Cortex of kidney (tissue), 1 donor: ENCODE data around the gene HNRNPU.

Source experiments
- DNase-seq: peaks from one replicate; lab custom pipeline; 2025; lab: John Stamatoyannopoulos, UW

HNRNPU gene

GRCh38 chr1:244802041-244802440 is 62.3 kb downstream of the HNRNPU start:
- DNase-seq = no peak

GRCh38 chr1:244801246-244801645 is 63.1 kb downstream of the HNRNPU start:
- no peak for DNase-seq

GRCh38 chr1:244800821-244801220 is 63.5 kb downstream of the HNRNPU start:
- no peak for DNase-seq
